BE2C (cell line): ENCODE results near the gene GPC3.

ENCODE experiments used
- DNase-seq: peaks from one replicate; pipeline ENCODE4 v3.0.0-alpha.2; 2020
- H3K27me3 ChIP-seq: fragments of 250-450 bp; sonication (Bioruptor Pico); 2 replicates; pipeline ENCODE4 v1.5.1; 2020; ENCODE audit warnings: mild to moderate bottlenecking
- H3K36me3 ChIP-seq: fragments of 250-450 bp; sonication (Bioruptor Pico); 2 replicates; pipeline ENCODE4 v1.5.1; 2020; ENCODE audit warnings: mild to moderate bottlenecking
- H3K4me1 ChIP-seq: fragments of 250-450 bp; sonication (Bioruptor Pico); 2 replicates; pipeline ENCODE4 v1.5.1; 2020
- H3K4me3 ChIP-seq: 2 replicates; pipeline ENCODE4 v1.5.1; 2011; ENCODE audit warnings: low read depth, low read length
- H3K9me3 ChIP-seq: fragments of 250-450 bp; sonication (Bioruptor Pico); 2 replicates; pipeline ENCODE4 v1.5.1; 2020
- CTCF ChIP-seq: IDR thresholded peaks from 2 replicates; pipeline ENCODE4 v1.5.1; 2012; ENCODE audit warnings: mild to moderate bottlenecking, low read depth, low read length

GPC3 gene

GRCh38 chrX:133587071-133587470, 398.3 kb downstream of the GPC3 start:
- Histone ChIP-seq H3K27me3 (no peaks in the 10 kb centered on the region), H3K4me3 (no peak overlapping the region), H3K9me3 (no peaks in the 10 kb centered on the region), H3K36me3 (no peaks in the 10 kb centered on the region), H3K4me1 (no peaks in the 10 kb centered on the region)
- no peak for TF ChIP-seq CTCF
- DNase-seq, result no peak

- H3K36me3 ChIP-seq, result no peaks in the 10 kb centered on the region
- H3K4me1 ChIP-seq, result no peaks in the 10 kb centered on the region
- no peaks in the 10 kb centered on the region for H3K9me3 ChIP-seq
- TF ChIP-seq CTCF, result no peak
- no peaks in the 10 kb centered on the region for H3K27me3 ChIP-seq
- no peak overlapping the region for H3K4me3 ChIP-seq
- DNase-seq, result no peak
Observed at GRCh38 chrX:133586443-133586842, 399.0 kb downstream of the GPC3 start.

GRCh38 chrX:133583825-133584224, 401.6 kb downstream of the GPC3 start:
- Histone ChIP-seq H3K27me3 (no peaks in the 10 kb centered on the region), H3K4me1 (no peaks in the 10 kb centered on the region), H3K9me3 (no peaks in the 10 kb centered on the region), H3K36me3 (no peaks in the 10 kb centered on the region), H3K4me3 (no peak overlapping the region)
- DNase-seq, result no peak
- no peak for TF ChIP-seq CTCF

GRCh38 chrX:133580625-133581024, 404.8 kb downstream of the GPC3 start:
- no peaks in the 10 kb centered on the region for H3K27me3 ChIP-seq
- no peak for DNase-seq
- no peak overlapping the region for H3K4me3 ChIP-seq
- H3K9me3 ChIP-seq, result no peaks in the 10 kb centered on the region
- H3K36me3 ChIP-seq, result no peaks in the 10 kb centered on the region
- TF ChIP-seq CTCF, result no peak
- no peaks in the 10 kb centered on the region for H3K4me1 ChIP-seq

GRCh38 chrX:133579631-133580030, 405.8 kb downstream of the GPC3 start:
- H3K9me3 ChIP-seq, result no peaks in the 10 kb centered on the region
- no peaks in the 10 kb centered on the region for H3K27me3 ChIP-seq
- no peaks in the 10 kb centered on the region for H3K4me1 ChIP-seq
- no peak overlapping the region for H3K4me3 ChIP-seq
- H3K36me3 ChIP-seq, result no peaks in the 10 kb centered on the region
- DNase-seq, result no peak
- no peak for TF ChIP-seq CTCF

GRCh38 chrX:133576876-133577275, 408.5 kb downstream of the GPC3 start:
- no peak for TF ChIP-seq CTCF
- Histone ChIP-seq H3K4me3 (no peak overlapping the region), H3K9me3 (no peaks in the 10 kb centered on the region), H3K4me1 (no peaks in the 10 kb centered on the region), H3K36me3 (no peaks in the 10 kb centered on the region), H3K27me3 (no peaks in the 10 kb centered on the region)
- no peak for DNase-seq
